Vagina (tissue), 2 donors: ENCODE results near the gene KCNC1.

ENCODE experiments used
- CTCF ChIP-seq, 3 experiments: fragments of 450-650 bp in 2 of 3; fragments of 200-600 bp in 1 of 3; sonication (generic) in 1 of 3; IDR thresholded peaks; one replicate each; pipeline ENCODE4 v1.5.1; 2017 to 2019; ENCODE audit warnings: antibody characterized with exemption in 3 of 3, mild to moderate bottlenecking in 2 of 3, moderate library complexity in 2 of 3
- POLR2A ChIP-seq, 2 donors: fragments of 450-650 bp; IDR thresholded peaks; one replicate each; pipeline ENCODE4 v1.6.1; 2017; ENCODE audit warnings: antibody characterized with exemption in 2 of 2, mild to moderate bottlenecking in 2 of 2, moderate library complexity in 2 of 2
- POLR2AphosphoS5 ChIP-seq, 2 donors: sonication (generic); formaldehyde crosslinking; IDR thresholded peaks; one replicate each; pipeline ENCODE4 v1.9.0; 2017; ENCODE audit warnings: antibody characterized with exemption in 2 of 2, mild to moderate bottlenecking in 2 of 2, low read depth in 1 of 2; ENCODE audit not compliant: insufficient read depth in 1 of 2

DNA sequence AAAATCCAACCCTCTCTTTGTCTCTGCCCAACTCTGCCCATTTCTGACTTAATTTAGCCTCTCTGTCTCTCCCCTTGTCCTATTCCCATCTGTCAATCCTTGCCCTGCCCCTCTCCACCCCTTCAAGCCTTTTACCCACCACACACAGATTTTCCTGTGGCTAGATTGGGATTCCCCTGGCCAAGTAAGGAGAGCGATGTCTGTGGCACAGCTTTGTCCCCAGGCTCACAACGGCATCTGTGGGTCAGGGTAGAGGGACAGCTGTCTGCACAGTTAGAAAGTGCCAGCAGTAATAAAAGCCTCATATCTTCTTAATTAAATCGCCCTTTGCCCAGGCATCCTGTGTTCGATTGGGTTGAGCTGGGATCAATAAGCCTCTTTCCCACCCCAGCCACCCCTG, 1.3 kb upstream of the KCNC1 start:
- TF ChIP-seq CTCF (IDR thresholded peaks at IDR 0.05) = no peak
- no peak for TF ChIP-seq POLR2AphosphoS5 (IDR thresholded peaks at IDR 0.05; ENCODE audit: insufficient read depth in 1 of 2, low read depth in 1 of 2)
- TF ChIP-seq POLR2A (IDR thresholded peaks at IDR 0.05) = no peak
